Measurements from ENCODE around the gene CD164. TPM values are rescaled to one million over a fixed set of nuclear protein-coding genes. Genes with fewer than 3 reads are reported as not detected.

The CD164 gene
- total and polyA plus RNA-seq, 2 donors (not counting 3 experiments of a cell fraction or from before 2014, with no cell fraction given) = 116 to 172 TPM

DNA sequence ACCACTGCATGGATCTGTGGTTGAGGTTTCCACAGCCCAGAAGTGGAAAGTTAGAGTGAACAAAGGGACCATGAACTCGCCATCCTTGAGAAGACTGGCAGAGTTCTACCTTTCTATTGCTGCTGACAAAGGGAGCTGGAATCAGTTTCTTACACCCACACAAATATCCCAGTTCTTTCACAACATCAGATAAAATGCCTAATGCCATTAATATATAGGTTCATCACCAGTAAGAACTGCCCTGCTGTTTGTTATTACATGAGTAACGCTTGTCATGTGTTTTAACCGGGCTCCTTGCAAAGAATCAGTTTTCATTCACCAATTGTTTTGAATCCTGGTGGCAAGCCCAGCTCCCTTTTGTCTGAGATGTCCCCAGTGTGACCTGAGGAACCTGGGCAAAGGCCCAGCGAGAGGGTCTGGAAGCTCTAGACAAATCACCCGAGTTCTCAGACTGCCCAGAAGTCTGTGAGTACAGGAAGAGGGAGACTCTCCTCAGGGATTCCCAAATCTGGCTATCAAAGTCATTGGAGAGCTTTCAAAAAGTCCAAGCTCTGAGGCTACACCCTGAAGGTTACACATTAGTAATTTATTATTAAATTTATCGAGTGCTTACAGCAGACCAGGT, 7.5 kb upstream of the CD164 start:
- intact Hi-C loops (cut with micrococcal nuclease) (loop anchor here (10.0 kb wide), 2 partner anchors 305 to 545 kb away; partner anchors contain the start of genes AK9, ARMC2 and FIG4), dilution Hi-C loops (cut with MboI; ENCODE audit: extremely low pct_ligation_motif_present, low sequenced_read_pairs) (no loop called here)
- BruUV-seq (replicated peaks) = no TSS peak
- Histone ChIP-seq H4K20me1 (replicated peaks; ENCODE audit: control insufficient read depth, extremely low read depth, insufficient read depth, low read length) (no peaks in the 10 kb centered on the region), H3K9me3 (replicated peaks; ENCODE audit: control insufficient read depth, insufficient read depth, low read length) (no peaks in the 10 kb centered on the region), H2AFZ (ENCODE audit: low read depth, low read length) (no peak overlapping the region), H3K9ac (replicated peaks; ENCODE audit: extremely low read depth, insufficient read depth, low read length) (no peak overlapping the region), H3K36me3 (ENCODE audit: control insufficient read depth in 2 of 2, extremely low read depth in 1 of 2, insufficient read depth in 2 of 2, low read length in 2 of 2) (no peaks in the 10 kb centered on the region), H3K4me1 (ENCODE audit: control insufficient read depth, extremely low read depth, insufficient read depth, low read length) (no peaks in the 10 kb centered on the region), H3K27ac (ENCODE audit: insufficient read depth, low read depth, low read length) (no peak overlapping the region), H3K9me1 (replicated peaks; ENCODE audit: control insufficient read depth, extremely low read depth, insufficient read depth, low read length) (no peaks in the 10 kb centered on the region), H3K4me2 (ENCODE audit: insufficient read depth, low read length) (no peak overlapping the region), H3K79me2 (ENCODE audit: control insufficient read depth, insufficient read depth, low read length) (no peaks in the 10 kb centered on the region), H3K4me3 (replicated peaks in 1 of 3; ENCODE audit: insufficient read depth in 1 of 3, low read depth in 1 of 3, low read length in 3 of 3) (no peak overlapping the region), H3K27me3 (ENCODE audit: control insufficient read depth in 2 of 2, insufficient read depth in 2 of 2, low read length in 2 of 2) (peaks cover 0 to 8% of the 10 kb centered on the region in 2 experiments)
- TF ChIP-seq JUN (IDR thresholded peaks at IDR 0.05; ENCODE audit: borderline replicate concordance, insufficient read depth, insufficient read length, low read depth) = no peak
- TF ChIP-seq MYC (IDR thresholded peaks at IDR 0.05; ENCODE audit: low read depth, low read length) = no peak
- no peak for TF ChIP-seq POLR2A (IDR thresholded peaks at IDR 0.05; ENCODE audit: low read depth, low read length)
- TF ChIP-seq FOS (IDR thresholded peaks at IDR 0.05; ENCODE audit: borderline replicate concordance, insufficient read depth, low read length) = no peak
- DNase-seq (ENCODE audit: low read depth, low spot score) = no peak
- CTCF ChIA-PET = interaction anchor here (1.8 kb wide), 1 partner anchor 202 kb away, joined by 8 read pairs; no protein-coding TSS in a partner anchor
- POLR2A ChIA-PET = no interaction called here
- no peak for FAIRE-seq

DNA sequence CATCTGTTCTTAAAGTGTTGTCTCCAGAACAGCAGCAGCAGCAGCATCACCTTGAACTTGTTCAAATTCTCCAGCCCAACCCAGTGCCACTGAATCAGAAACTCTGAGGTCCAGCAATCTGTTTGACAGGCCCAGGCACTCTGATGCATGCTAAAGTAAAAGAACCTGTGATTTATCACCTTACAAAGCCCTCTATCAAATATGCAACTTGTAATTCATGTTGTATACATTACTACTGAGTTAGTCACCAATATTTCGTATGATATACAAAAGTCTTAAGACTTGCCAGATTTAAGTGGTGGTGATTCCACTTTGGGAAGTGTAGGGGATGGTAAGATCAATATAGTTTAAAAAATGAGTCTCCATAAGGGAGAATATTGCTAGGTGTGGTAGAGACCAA, 6.0 kb upstream of the CD164 start:
- H3K27ac ChIP-seq (ENCODE audit: insufficient read depth, low read depth, low read length) = no peak overlapping the region
- peaks cover 0 to 8% of the 10 kb centered on the region in 2 experiments for H3K27me3 ChIP-seq (ENCODE audit: control insufficient read depth in 2 of 2, insufficient read depth in 2 of 2, low read length in 2 of 2)
- H3K4me2 ChIP-seq (ENCODE audit: insufficient read depth, low read length) = no peak overlapping the region
- TF ChIP-seq GATA2 (IDR thresholded peaks at IDR 0.05; ENCODE audit: insufficient read depth, insufficient read length, low read depth, low read length) (no peak), JUN (IDR thresholded peaks at IDR 0.05; ENCODE audit: borderline replicate concordance, insufficient read depth, insufficient read length, low read depth) (no peak), FOS (IDR thresholded peaks at IDR 0.05; ENCODE audit: borderline replicate concordance, insufficient read depth, low read length) (no peak), MYC (IDR thresholded peaks at IDR 0.05; ENCODE audit: low read depth, low read length) (no peak), POLR2AphosphoS5 (IDR thresholded peaks at IDR 0.05; ENCODE audit: insufficient read depth, low read depth, low read length) (no peak), POLR2A (IDR thresholded peaks at IDR 0.05; ENCODE audit: low read depth, low read length) (no peak), EZH2 (IDR thresholded peaks at IDR 0.05; ENCODE audit: borderline replicate concordance, low read depth, low read length, severe bottlenecking) (no peak)
- TF ChIP-seq, protein P1, sequence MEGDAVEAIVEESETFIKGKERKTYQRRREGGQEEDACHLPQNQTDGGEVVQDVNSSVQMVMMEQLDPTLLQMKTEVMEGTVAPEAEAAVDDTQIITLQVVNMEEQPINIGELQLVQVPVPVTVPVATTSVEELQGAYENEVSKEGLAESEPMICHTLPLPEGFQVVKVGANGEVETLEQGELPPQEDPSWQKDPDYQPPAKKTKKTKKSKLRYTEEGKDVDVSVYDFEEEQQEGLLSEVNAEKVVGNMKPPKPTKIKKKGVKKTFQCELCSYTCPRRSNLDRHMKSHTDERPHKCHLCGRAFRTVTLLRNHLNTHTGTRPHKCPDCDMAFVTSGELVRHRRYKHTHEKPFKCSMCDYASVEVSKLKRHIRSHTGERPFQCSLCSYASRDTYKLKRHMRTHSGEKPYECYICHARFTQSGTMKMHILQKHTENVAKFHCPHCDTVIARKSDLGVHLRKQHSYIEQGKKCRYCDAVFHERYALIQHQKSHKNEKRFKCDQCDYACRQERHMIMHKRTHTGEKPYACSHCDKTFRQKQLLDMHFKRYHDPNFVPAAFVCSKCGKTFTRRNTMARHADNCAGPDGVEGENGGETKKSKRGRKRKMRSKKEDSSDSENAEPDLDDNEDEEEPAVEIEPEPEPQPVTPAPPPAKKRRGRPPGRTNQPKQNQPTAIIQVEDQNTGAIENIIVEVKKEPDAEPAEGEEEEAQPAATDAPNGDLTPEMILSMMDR (IDR thresholded peaks at IDR 0.05; ENCODE audit: extremely low read depth in 1 of 2, insufficient read depth in 1 of 2, low read depth in 1 of 2, low read length in 2 of 2) = no peak
- TF ChIP-seq, protein P2, sequence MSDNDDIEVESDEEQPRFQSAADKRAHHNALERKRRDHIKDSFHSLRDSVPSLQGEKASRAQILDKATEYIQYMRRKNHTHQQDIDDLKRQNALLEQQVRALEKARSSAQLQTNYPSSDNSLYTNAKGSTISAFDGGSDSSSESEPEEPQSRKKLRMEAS (IDR thresholded peaks at IDR 0.05; ENCODE audit: insufficient read depth, insufficient read length) = no peak
- no peak overlapping the region for H2AFZ ChIP-seq (ENCODE audit: low read depth, low read length)
- H3K9me3 ChIP-seq (replicated peaks; ENCODE audit: control insufficient read depth, insufficient read depth, low read length) = no peaks in the 10 kb centered on the region
- no peaks in the 10 kb centered on the region for H3K79me2 ChIP-seq (ENCODE audit: control insufficient read depth, insufficient read depth, low read length)
- ChIA-PET POLR2A (no interaction called here), CTCF (no interaction called here)
- no peaks in the 10 kb centered on the region for H3K9me1 ChIP-seq (replicated peaks; ENCODE audit: control insufficient read depth, extremely low read depth, insufficient read depth, low read length)
- DNase-seq (ENCODE audit: low read depth, low spot score) (no peak), FAIRE-seq (no peak)
- H3K4me3 ChIP-seq (replicated peaks in 1 of 3; ENCODE audit: insufficient read depth in 1 of 3, low read depth in 1 of 3, low read length in 3 of 3) = no peak overlapping the region
- dilution Hi-C loops (cut with MboI; ENCODE audit: extremely low pct_ligation_motif_present, low sequenced_read_pairs) = no loop called here
- H3K36me3 ChIP-seq (ENCODE audit: control insufficient read depth in 2 of 2, extremely low read depth in 1 of 2, insufficient read depth in 2 of 2, low read length in 2 of 2) = no peaks in the 10 kb centered on the region
- H3K4me1 ChIP-seq (ENCODE audit: control insufficient read depth, extremely low read depth, insufficient read depth, low read length) = peaks cover 10% of the 10 kb centered on the region
- no peaks in the 10 kb centered on the region for H4K20me1 ChIP-seq (replicated peaks; ENCODE audit: control insufficient read depth, extremely low read depth, insufficient read depth, low read length)
- intact Hi-C loops (cut with micrococcal nuclease) = loop anchor here (10.0 kb wide), 2 partner anchors 307 to 543 kb away; partner anchors contain the start of genes AK9, ARMC2 and FIG4
- H3K9ac ChIP-seq (replicated peaks; ENCODE audit: extremely low read depth, insufficient read depth, low read length) = no peak overlapping the region
- no TSS peak for BruUV-seq (replicated peaks)

All from endothelial cell of umbilical vein (primary cell).